ENCODE measurements around the gene VCAN.

VCAN gene

GRCh38 chr5:83564069-83564749 is 92.7 kb downstream of the VCAN start:
- DNase-seq (ENCODE audit: low read depth), result no peak

DNA sequence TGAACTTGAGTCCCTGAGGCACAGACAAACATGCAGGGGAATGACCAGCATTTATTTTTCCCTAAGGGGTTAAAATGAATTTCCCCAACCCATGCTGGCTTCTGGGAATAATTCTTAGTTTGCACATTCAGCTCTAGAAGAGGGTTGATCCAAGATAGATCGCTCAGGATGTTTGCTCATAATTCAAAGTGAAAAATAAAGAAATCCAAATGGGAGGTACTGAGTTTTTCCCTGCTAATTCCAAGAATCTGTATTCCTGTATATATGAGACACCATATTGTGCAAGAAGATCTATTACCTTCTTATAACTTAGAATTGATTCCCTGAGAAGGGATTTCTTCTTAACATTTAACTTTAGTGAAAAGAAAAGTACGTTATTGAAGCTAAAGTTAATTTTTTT is 96.2 kb downstream of the VCAN start:
- DNase-seq (ENCODE audit: low read depth), result no peak

DNA sequence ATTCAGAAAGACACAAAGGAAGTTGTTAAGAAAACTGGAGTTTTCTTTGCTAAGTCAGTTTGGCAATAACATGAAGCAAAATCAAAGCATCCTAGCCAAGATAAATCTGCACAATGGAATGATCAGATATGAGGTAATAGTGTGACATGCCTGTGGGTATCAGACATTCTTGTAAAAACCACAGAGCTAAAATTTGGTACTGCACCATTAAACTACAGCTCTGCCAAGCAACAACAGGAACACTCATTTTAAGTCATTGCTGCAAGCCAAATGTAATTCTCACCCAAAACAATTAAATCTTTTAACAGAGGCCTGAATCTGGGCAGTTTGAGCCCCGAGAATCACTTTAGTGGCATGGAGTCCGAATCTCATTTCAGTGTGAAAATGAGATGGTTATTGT is 96.6 kb downstream of the VCAN start:
- DNase-seq (ENCODE audit: low read depth), result no peak

DNA sequence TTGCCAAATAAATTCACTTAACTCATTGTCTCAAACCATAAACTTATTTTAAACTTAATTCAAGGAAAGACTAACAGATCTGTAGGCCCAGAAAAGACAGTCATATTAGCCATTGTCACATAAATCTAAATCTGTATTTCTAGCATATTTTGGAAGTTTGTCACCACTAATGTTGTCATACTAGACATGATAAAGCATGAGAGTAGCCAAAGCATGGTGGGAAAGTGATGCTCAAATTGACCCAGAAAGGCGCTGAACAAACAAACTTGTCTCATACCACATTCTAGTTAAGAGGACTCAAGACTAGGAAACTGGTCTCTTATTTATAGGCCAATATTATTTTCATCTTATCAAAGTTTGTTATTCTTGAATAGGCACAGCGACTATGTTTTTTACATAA is 99.4 kb downstream of the VCAN start:
- DNase-seq (ENCODE audit: low read depth), result no peak

- DNase-seq (ENCODE audit: low read depth), result no peak
These were observed 100.7 kb downstream of the VCAN start for GRCh38 chr5:83572271-83572670.

GRCh38 chr5:83576341-83576740 is 104.8 kb downstream of the VCAN start:
- no peak for DNase-seq (ENCODE audit: low read depth)

DNA sequence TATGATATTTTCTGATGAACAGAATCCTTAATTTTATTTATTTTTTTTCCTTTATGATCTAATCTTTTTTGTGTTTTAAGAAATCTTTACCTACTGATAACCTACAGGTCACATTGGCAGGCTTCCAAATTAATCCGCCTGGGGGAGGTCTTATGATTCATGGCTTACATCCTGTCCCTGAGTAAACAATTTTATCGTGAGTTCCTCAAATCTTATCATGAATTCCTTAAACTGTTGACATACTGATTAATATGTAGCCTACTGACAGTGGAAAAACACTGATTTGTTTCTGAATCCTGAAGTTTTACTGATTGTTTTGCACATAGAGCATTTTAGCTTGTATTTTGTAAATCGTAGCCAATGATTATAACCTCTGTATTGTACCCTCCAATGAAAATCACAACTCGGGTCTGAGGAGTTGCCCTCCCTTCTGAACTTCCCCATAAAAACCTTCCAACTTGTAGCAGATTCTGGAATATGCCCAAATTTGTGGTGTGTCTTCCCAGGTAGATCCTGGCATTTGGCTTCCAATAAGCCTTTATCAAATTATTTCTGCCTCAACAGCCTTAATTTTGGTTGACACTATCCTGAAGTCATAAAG is 105.6 kb downstream of the VCAN start:
- DNase-seq (ENCODE audit: low read depth), result no peak

DNA sequence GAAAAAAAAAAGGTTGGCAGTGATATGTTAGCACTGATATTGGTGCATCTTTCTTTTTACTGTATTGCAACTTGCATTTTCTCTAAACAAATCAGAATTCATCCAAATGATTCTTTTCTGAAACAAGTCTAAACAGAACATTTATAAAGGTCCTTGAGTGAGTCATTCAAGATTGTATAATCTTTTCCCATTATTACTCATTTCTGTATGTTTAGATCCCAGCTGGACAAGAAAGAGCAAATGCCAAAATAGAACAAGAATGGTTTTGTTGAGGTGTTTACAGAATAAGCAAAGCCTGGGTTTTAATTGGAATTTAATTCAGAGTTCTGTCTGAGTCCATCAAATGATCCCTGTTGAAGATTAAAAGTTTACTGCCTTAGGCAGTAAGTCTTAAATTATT is 112.3 kb downstream of the VCAN start:
- DNase-seq (ENCODE audit: low read depth), result no peak

GRCh38 chr5:83586874-83587776 is 115.6 kb downstream of the VCAN start:
- DNase-seq (ENCODE audit: low read depth), result no peak

GRCh38 chr5:83589786-83590185 is 118.2 kb downstream of the VCAN start:
- DNase-seq (ENCODE audit: low read depth), result no peak

GRCh38 chr5:83590966-83591365 is 119.4 kb downstream of the VCAN start:
- DNase-seq (ENCODE audit: low read depth), result no peak

DNA sequence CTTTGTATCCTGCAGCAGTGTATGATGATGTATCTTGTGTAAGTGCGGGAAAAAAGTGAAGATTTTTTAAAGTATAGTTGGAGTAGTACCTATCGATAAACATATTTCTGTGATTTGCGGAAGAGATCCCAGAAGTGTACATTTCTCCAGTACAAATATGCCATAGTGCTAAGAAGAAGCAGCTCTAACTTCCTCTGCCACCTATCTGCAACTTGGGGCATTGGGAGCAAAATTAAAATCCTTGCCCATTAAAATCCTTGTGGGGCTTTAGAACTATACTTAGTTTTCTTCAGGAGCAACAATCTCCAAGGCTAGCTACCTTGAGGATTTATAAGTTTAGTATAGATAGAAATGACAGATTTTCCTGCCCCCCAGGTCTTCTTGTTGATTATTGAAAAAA is 123.7 kb downstream of the VCAN start:
- no peak for DNase-seq (ENCODE audit: low read depth)

DNA sequence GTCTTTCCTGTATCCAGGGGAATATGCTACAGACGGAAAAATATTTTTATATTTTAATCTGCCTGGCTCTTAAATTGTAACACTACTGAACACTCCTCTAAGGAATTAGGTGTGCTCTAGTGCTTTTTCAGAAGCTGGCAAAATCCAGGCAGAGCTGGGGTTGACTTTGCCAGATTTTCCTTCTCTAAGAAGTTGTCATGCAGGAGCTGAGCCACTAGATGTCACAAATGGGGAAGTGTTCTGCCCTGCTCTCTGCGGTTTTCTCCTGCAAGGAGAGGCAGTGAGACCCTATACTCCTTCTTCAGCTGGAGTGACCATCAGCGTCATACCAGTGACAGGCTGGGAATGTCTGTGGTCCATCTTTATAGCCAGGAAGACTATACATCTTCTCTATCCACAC is 136.6 kb downstream of the VCAN start:
- no peak for DNase-seq (ENCODE audit: low read depth)

DNA sequence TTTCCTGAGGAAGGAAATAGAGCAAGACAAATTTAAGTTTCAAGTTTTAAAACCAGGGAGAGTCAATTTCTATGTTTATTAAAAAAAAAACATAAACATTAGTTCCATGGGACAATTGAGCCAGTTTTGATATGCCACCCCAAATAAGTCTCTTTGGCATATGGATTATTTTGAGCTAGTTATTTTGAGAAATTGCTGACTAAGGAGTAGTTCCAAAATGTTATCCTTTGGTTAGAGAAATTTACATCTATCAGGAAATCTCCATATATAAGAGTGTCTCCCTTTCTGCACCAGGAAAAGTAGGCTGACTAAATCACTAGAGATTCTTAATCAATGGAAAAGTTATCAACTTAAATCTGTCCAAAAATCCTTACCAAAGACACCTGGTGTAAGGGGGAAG is 143.3 kb downstream of the VCAN start:
- no peak for DNase-seq (ENCODE audit: low read depth)

GRCh38 chr5:83628360-83628759 is 156.8 kb downstream of the VCAN start:
- no peak for DNase-seq (ENCODE audit: low read depth)

Data from activated T-cell treated with anti-CD3 and anti-CD28 coated beads for 24 hours (primary cell).